ENCODE results near the gene SYNGR4.
A peak's percentile ranks its signal among the peaks of the same experiment; 100 is the strongest.
"Not testable (repeated sequence)": the region's sequence is repeated elsewhere in the genome, so short reads cannot be mapped to it uniquely, and the experiment has no call there.

The SYNGR4 gene

GRCh38 chr19:48371367-48371766 is 7.2 kb downstream of the SYNGR4 start:
- DNase-seq (ENCODE audit: low spot score): no peak

- DNase-seq (ENCODE audit: low spot score): not testable (repeated sequence)
Measured at GRCh38 chr19:48371771-48372170, 7.6 kb downstream of the SYNGR4 start.

DNA sequence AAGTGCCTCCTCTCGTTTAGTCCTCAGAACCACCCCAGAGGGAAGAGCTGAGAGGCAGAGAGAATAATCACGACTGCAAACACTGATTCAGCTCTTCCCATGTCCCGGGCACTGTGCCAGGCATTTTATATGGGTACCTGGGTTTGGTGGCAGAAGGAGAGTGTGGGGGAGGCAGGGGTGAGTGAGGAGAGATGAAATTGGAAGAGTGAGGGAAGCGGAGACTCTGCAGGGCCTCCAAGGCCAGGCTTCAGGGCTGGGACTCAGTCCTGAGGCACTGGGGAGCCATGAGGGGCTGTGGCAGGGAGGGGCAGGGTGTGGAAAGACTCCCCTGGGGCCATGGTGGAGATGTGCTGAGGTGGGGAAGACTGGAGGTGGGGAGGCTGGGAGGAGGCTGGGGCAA is 8.7 kb downstream of the SYNGR4 start:
- DNase-seq (ENCODE audit: low spot score): no peak

GRCh38 chr19:48373567-48373966 is 9.4 kb downstream of the SYNGR4 start:
- no peak for DNase-seq (ENCODE audit: low spot score)

GRCh38 chr19:48378194-48378570 is 14.0 kb downstream of the SYNGR4 start:
- DNase-seq (ENCODE audit: low spot score): no peak

DNA sequence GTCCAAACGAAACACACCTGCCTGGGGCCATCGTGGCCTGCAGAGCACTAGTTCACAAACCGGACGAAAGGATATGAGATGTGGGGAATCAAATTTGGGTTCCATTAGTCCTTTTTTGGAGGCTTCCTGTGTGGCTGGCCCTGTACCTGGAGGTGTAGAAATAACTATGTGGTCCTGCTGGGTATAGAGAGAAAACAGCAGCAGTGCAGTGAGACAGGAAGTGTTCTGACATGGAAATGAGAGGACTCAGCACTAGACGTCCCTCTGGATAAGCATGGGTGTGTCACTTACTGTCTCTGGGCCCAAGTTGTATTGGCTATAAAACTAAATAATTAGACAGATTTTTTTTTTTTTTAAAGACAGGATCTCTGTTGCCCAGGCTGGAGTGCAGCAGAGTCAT is 14.9 kb downstream of the SYNGR4 start:
- DNase-seq (ENCODE audit: low spot score): no peak

- no peak for DNase-seq (ENCODE audit: low spot score)
Measured at GRCh38 chr19:48381178-48381950, 17.2 kb downstream of the SYNGR4 start.

GRCh38 chr19:48382286-48382685 is 18.1 kb downstream of the SYNGR4 start:
- no peak for DNase-seq (ENCODE audit: low spot score)

GRCh38 chr19:48385461-48386087 is 21.4 kb downstream of the SYNGR4 start:
- DNase-seq (ENCODE audit: low spot score): no peak

DNA sequence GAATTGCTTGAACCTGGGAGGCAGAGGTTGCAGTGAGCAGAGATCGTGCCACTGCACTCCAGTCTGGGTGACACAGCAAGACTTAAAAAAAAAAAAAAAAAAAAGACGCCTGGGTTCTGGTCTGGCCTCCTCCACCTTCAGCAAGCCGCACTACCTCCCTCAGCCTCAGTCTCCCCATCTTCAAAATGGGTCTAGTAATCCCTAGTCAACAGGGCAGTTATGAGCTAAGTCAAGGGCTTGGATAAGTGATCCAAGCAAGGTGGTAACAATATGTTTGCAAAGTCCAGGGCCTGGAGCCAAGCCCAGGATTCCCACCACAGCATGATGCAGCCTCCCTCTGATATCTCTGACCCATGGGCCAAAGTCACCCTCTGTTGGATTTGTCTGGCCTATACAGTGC is 22.8 kb downstream of the SYNGR4 start:
- DNase-seq (ENCODE audit: low spot score): no peak

DNA sequence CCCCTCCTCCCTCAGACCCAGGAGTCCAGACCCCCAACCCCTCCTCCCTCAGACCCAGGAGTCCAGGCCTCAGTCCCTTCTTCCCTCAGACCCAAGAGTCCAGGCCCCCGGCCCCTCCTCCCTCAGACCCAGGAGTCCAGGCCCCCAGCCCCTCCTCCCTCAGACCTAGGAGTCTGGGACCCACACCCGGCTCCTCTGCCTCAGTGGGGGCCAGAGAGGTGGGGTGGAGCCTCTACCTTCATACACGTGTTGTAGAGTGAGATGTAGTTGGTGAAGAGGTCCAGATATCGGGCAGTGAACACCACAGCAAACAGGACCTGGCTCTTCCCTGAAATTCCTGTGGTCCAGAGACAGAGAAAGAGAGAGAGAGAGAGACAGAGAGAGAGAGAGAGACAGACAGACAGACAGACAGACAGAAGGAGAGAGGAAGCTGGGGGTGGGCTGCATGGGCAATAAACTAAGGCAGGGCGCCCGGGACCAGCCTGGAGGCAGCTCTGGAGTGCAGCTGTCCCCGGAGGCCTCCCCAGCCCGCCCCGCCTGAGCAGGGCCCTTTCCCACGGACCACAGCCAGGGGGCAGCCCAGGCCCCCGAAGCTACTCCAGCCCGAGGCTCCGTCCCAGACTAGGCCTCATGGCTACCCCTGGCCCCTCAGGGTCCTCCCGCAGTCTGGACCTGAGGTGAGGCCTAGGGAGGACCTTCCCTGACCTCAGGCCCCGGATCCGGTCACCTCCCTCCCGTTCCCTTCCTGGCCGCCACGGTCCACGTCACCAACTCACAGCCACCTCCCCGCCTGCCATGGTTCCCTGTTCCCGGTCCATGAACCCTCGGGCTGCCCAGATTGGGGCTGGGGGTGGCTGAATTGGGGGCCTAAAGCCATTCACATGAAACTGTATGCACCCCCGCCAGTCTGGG is 26.3 kb downstream of the SYNGR4 start:
- peak; percentile 80 for DNase-seq (ENCODE audit: low spot score)

GRCh38 chr19:48391100-48392005 is 27.2 kb downstream of the SYNGR4 start, which contains the start of gene KDELR1:
KDELR1 (minus strand) TSS chr19:48391551; CDS start chr19:48391358, 193 bp downstream.
- DNase-seq (ENCODE audit: low spot score): peak; percentile 91

DNA sequence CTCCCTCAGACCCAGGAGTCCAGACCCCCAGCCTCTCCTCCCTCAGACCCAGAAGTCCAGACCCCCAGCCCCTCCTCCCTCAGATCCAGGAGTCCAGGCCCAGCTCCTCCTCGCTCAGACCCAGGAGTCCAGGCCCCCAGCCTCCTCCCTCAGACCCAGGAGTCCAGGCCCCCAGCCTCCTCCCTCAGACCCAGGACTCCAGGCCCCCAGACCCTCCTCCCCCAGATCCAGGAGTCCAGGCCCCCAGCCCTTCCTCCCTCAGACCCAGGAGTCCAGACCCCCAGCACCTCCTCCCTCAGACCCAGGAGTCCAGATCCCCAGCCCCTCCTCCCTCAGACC is 27.8 kb downstream of the SYNGR4 start:
- DNase-seq (ENCODE audit: low spot score): not testable (repeated sequence)

GRCh38 chr19:48392860-48393558 is 28.8 kb downstream of the SYNGR4 start:
- no peak for DNase-seq (ENCODE audit: low spot score)

- peak; percentile 78 for DNase-seq (ENCODE audit: low spot score)
Measured at GRCh38 chr19:48393559-48394330, 29.6 kb downstream of the SYNGR4 start, which contains the start of gene GRIN2D. GRIN2D (plus strand) TSS chr19:48393668; CDS start chr19:48398393, 4,725 bp downstream.

- no peak for DNase-seq (ENCODE audit: low spot score)
Measured at GRCh38 chr19:48394331-48395169, 30.4 kb downstream of the SYNGR4 start.

DNA sequence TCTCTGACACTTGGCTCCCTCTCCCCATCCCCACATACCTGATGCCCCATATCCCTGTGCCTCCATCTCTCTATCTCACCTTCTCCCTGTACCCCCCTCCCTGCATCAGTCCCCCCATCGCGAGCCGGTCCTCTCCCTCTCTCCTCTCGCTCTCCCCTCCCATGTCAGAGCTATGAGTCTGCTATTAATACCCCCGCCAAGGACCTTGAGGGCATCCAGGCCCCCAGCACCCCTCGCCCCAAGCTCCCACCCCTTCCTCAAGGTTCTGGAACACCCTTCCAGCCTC is 30.9 kb downstream of the SYNGR4 start:
- DNase-seq (ENCODE audit: low spot score): no peak

DNA sequence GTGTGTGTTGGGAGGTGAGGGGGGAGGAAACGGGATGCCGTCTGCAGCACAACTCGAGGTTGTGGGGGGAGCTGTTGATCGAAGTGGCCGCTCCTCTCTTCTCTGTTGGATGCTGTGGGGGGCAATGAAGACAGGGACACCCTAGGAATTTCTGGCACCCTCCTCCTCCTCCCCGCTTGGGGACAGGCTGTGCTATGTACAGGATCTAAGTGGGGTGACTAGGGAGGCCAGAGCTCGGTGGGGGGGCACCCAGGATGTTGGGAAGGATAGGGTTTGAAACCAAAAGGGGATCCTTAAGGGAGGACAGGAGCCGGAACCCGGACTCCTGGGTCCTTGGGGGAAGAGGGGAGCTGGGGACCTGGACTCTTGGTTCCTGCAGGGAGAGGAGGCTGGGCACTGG is 31.3 kb downstream of the SYNGR4 start:
- no peak for DNase-seq (ENCODE audit: low spot score)

Data from ecto neural progenitor cell (in vitro differentiated cells).